Ovary (tissue), 3 donors: ENCODE results near the gene CNIH2.

Experiments used
- EP300 ChIP-seq: sonication (generic); formaldehyde crosslinking; IDR thresholded peaks from one replicate; pipeline ENCODE4 v1.6.1; 2017; ENCODE audit warnings: antibody characterized with exemption
- POLR2A ChIP-seq: fragments of 450-650 bp; IDR thresholded peaks from one replicate; pipeline ENCODE4 v1.6.1; 2017; ENCODE audit warnings: antibody characterized with exemption, mild to moderate bottlenecking, moderate library complexity
- TF ChIP-seq, protein P1 (sequence below), 3 donors: fragments of 450-650 bp in 2 of 3; fragments of 200-600 bp in 1 of 3; IDR thresholded peaks; one replicate each; pipeline versions ENCODE4 v1.5.1 to v1.8.0; 2016 to 2022; ENCODE audit warnings: antibody characterized with exemption in 3 of 3, mild to moderate bottlenecking in 1 of 3
- donor health status: DM: no; HTN: no; CAD: no.

DNA sequence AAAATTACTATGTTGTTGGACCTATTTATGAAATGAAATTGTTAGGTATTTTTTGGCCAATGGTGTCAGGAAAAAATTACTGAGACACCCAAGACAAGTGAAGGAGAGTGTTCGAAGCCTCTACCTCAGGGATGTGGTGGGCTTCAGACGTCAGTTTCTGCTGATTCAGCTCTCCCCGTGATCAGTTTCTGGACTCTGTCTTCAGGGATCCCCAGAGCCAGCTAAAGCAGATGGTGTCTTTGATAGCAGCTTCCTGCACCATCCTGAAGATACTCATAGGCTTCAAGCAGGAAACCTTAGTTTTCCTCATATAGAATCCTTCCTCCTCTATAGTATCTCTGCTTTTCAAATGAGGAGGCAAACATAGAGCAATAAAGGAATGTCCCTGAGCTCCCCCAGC, 31.5 kb downstream of the CNIH2 start:
- TF ChIP-seq POLR2A, result no peak
- TF ChIP-seq, protein P1, sequence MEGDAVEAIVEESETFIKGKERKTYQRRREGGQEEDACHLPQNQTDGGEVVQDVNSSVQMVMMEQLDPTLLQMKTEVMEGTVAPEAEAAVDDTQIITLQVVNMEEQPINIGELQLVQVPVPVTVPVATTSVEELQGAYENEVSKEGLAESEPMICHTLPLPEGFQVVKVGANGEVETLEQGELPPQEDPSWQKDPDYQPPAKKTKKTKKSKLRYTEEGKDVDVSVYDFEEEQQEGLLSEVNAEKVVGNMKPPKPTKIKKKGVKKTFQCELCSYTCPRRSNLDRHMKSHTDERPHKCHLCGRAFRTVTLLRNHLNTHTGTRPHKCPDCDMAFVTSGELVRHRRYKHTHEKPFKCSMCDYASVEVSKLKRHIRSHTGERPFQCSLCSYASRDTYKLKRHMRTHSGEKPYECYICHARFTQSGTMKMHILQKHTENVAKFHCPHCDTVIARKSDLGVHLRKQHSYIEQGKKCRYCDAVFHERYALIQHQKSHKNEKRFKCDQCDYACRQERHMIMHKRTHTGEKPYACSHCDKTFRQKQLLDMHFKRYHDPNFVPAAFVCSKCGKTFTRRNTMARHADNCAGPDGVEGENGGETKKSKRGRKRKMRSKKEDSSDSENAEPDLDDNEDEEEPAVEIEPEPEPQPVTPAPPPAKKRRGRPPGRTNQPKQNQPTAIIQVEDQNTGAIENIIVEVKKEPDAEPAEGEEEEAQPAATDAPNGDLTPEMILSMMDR (IDR thresholded peaks at IDR 0.05), result no peak
- TF ChIP-seq EP300, result no peak
